Measurements from ENCODE around the gene ADGRD1.
A peak's percentile ranks its signal among the peaks of the same experiment; 100 is the strongest.
"Not testable (repeated sequence)": the region's sequence is repeated elsewhere in the genome, so short reads cannot be mapped to it uniquely, and the experiment has no call there.

ADGRD1 gene

GRCh38 chr12:131071234-131071820, 117.6 kb downstream of the ADGRD1 start:
- not testable (repeated sequence) for H3K9ac ChIP-seq (ENCODE audit: low read depth, low read length, poor library complexity); H3K36me3 ChIP-seq (replicated peaks in 1 of 2; ENCODE audit: control insufficient read depth in 2 of 2, insufficient read depth in 2 of 2, low read length in 2 of 2); H2BK5ac ChIP-seq (ENCODE audit: low read length); H2BK120ac ChIP-seq (ENCODE audit: low read depth, low read length); H3K9me3 ChIP-seq (replicated peaks in 1 of 2; ENCODE audit: control insufficient read depth in 2 of 2, insufficient read depth in 1 of 2, low read depth in 1 of 2, low read length in 2 of 2); H3K23ac ChIP-seq (ENCODE audit: low read depth, low read length, poor library complexity); H3K4ac ChIP-seq (ENCODE audit: low read length); H4K8ac ChIP-seq (ENCODE audit: low read depth, low read length); H3K14ac ChIP-seq (ENCODE audit: low read length); H3K79me1 ChIP-seq (ENCODE audit: low read depth, low read length); H3K4me1 ChIP-seq (ENCODE audit: control insufficient read depth in 2 of 2, insufficient read depth in 1 of 2, low read depth in 1 of 2, low read length in 2 of 2); H3K27ac ChIP-seq (replicated peaks; ENCODE audit: low read length); H2BK12ac ChIP-seq (ENCODE audit: low read length); H2AFZ ChIP-seq (ENCODE audit: low read length); H3K4me3 ChIP-seq (ENCODE audit: low read length in 2 of 2); H2BK15ac ChIP-seq (ENCODE audit: low read length); H2AK5ac ChIP-seq (ENCODE audit: low read depth, low read length); H3K27me3 ChIP-seq (ENCODE audit: control insufficient read depth in 3 of 3, insufficient read depth in 3 of 3, low read depth in 1 of 3, low read length in 3 of 3); H3K4me2 ChIP-seq (ENCODE audit: insufficient read depth, low read length, poor library complexity, severe bottlenecking); DNase-seq (ENCODE audit: low spot score); H4K91ac ChIP-seq (ENCODE audit: low read depth, low read length, poor library complexity)
- no CpG with 5 or more reads among the region's 12 CpGs for WGBS, 2 donors (ENCODE audit: extremely low coverage in 2 of 2, insufficient read length in 2 of 2, insufficient replicate concordance in 1 of 2)
- H3K18ac ChIP-seq (ENCODE audit: low read length) = peak overlapping the region; percentile 8

- not testable (repeated sequence) for H2BK120ac ChIP-seq (ENCODE audit: low read depth, low read length); H3K4me2 ChIP-seq (ENCODE audit: insufficient read depth, low read length, poor library complexity, severe bottlenecking); H3K9ac ChIP-seq (ENCODE audit: low read depth, low read length, poor library complexity); H2BK5ac ChIP-seq (ENCODE audit: low read length); H4K8ac ChIP-seq (ENCODE audit: low read depth, low read length); DNase-seq (ENCODE audit: low spot score); H3K9me3 ChIP-seq (replicated peaks in 1 of 2; ENCODE audit: control insufficient read depth in 2 of 2, insufficient read depth in 1 of 2, low read depth in 1 of 2, low read length in 2 of 2); H2BK15ac ChIP-seq (ENCODE audit: low read length); H3K36me3 ChIP-seq (replicated peaks in 1 of 2; ENCODE audit: control insufficient read depth in 2 of 2, insufficient read depth in 2 of 2, low read length in 2 of 2); H2BK12ac ChIP-seq (ENCODE audit: low read length); H3K18ac ChIP-seq (ENCODE audit: low read length); H4K91ac ChIP-seq (ENCODE audit: low read depth, low read length, poor library complexity); H3K27ac ChIP-seq (replicated peaks; ENCODE audit: low read length); H3K4ac ChIP-seq (ENCODE audit: low read length); H3K4me3 ChIP-seq (ENCODE audit: low read length in 2 of 2); H3K4me1 ChIP-seq (ENCODE audit: control insufficient read depth in 2 of 2, insufficient read depth in 1 of 2, low read depth in 1 of 2, low read length in 2 of 2); H3K14ac ChIP-seq (ENCODE audit: low read length); H3K79me1 ChIP-seq (ENCODE audit: low read depth, low read length); H3K27me3 ChIP-seq (ENCODE audit: control insufficient read depth in 3 of 3, insufficient read depth in 3 of 3, low read depth in 1 of 3, low read length in 3 of 3); H2AK5ac ChIP-seq (ENCODE audit: low read depth, low read length); H3K23ac ChIP-seq (ENCODE audit: low read depth, low read length, poor library complexity); H2AFZ ChIP-seq (ENCODE audit: low read length)
- WGBS, 2 donors (ENCODE audit: extremely low coverage in 2 of 2, insufficient read length in 2 of 2, insufficient replicate concordance in 1 of 2) = no CpG with 5 or more reads among the region's 12 CpGs
Measured at GRCh38 chr12:131071950-131072349, 118.2 kb downstream of the ADGRD1 start.

DNA sequence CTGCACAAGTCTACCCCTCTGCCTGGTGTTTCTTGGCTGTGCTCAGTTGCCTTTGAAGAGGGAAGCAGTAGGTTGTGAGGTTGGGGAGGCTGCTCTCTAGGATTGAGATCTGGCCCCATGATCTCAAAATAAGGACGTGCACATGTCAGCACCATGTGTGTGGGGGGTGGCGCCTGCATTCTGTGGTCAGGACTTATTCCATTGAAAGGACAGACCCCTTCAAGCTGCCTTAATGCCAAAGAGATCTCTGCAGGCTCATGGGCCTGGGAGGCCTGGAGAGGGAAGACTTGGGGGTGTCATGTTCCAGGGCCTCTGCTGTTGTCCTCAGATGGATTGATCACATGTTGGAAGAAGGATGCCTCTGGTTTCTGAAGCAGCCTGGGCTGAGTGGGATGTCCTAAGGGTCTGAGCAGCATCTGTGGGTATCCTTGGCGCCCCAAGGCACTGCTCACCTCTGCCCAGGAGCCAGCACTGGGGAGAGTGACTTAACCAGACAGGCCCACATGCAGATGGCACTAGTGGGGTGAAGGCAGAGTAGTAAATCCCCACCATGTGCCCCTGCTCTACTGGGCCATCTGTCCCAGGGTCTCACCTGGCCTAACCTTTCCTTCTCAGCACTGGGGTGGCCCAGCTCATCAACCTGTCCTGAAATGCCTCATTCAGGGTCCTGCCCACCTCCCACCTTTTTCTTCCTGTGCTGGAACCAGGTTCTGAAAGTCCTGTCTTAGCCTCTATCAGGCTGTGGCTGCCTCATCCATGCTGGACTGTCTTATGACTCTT, 118.9 kb downstream of the ADGRD1 start:
- WGBS, 2 donors (ENCODE audit: extremely low coverage in 2 of 2, insufficient read length in 2 of 2, insufficient replicate concordance in 1 of 2) = no CpG with 5 or more reads among the region's 3 CpGs
- Histone ChIP-seq H3K27me3 (ENCODE audit: control insufficient read depth in 3 of 3, insufficient read depth in 3 of 3, low read depth in 1 of 3, low read length in 3 of 3) (no peaks in the 10 kb centered on the region), H3K9ac (ENCODE audit: low read depth, low read length, poor library complexity) (no peak overlapping the region), H3K27ac (replicated peaks; ENCODE audit: low read length) (no peak overlapping the region), H3K36me3 (replicated peaks in 1 of 2; ENCODE audit: control insufficient read depth in 2 of 2, insufficient read depth in 2 of 2, low read length in 2 of 2) (no peaks in the 10 kb centered on the region), H3K4ac (ENCODE audit: low read length) (no peak overlapping the region), H3K18ac (ENCODE audit: low read length) (peak overlapping the region; percentile 33), H3K79me1 (ENCODE audit: low read depth, low read length) (no peaks in the 10 kb centered on the region), H3K23ac (ENCODE audit: low read depth, low read length, poor library complexity) (no peak overlapping the region), H4K91ac (ENCODE audit: low read depth, low read length, poor library complexity) (no peak overlapping the region), H2BK120ac (ENCODE audit: low read depth, low read length) (no peak overlapping the region), H2BK12ac (ENCODE audit: low read length) (no peak overlapping the region), H2BK5ac (ENCODE audit: low read length) (no peak overlapping the region), H3K14ac (ENCODE audit: low read length) (no peak overlapping the region), H3K4me2 (ENCODE audit: insufficient read depth, low read length, poor library complexity, severe bottlenecking) (no peak overlapping the region), H4K8ac (ENCODE audit: low read depth, low read length) (no peak overlapping the region), H3K4me3 (ENCODE audit: low read length in 2 of 2) (no peak overlapping the region), H2AK5ac (ENCODE audit: low read depth, low read length) (peak overlapping the region; percentile 24), H2BK15ac (ENCODE audit: low read length) (no peak overlapping the region), H3K4me1 (ENCODE audit: control insufficient read depth in 2 of 2, insufficient read depth in 1 of 2, low read depth in 1 of 2, low read length in 2 of 2) (peaks cover 0 to 2% of the 10 kb centered on the region in 2 donors), H3K9me3 (replicated peaks in 1 of 2; ENCODE audit: control insufficient read depth in 2 of 2, insufficient read depth in 1 of 2, low read depth in 1 of 2, low read length in 2 of 2) (no peaks in the 10 kb centered on the region), H2AFZ (ENCODE audit: low read length) (no peak overlapping the region)
- DNase-seq (ENCODE audit: low spot score) = no peak

GRCh38 chr12:131074221-131075083, 120.7 kb downstream of the ADGRD1 start:
- Histone ChIP-seq H4K91ac (ENCODE audit: low read depth, low read length, poor library complexity) (no peak overlapping the region), H3K27me3 (ENCODE audit: control insufficient read depth in 3 of 3, insufficient read depth in 3 of 3, low read depth in 1 of 3, low read length in 3 of 3) (peaks cover 0 to 7% (median 0%) of the 10 kb centered on the region in 3 experiments), H3K36me3 (replicated peaks in 1 of 2; ENCODE audit: control insufficient read depth in 2 of 2, insufficient read depth in 2 of 2, low read length in 2 of 2) (no peaks in the 10 kb centered on the region), H2BK12ac (ENCODE audit: low read length) (no peak overlapping the region), H2BK15ac (ENCODE audit: low read length) (no peak overlapping the region), H3K4ac (ENCODE audit: low read length) (no peak overlapping the region), H4K8ac (ENCODE audit: low read depth, low read length) (no peak overlapping the region), H3K27ac (replicated peaks; ENCODE audit: low read length) (no peak overlapping the region), H3K9me3 (replicated peaks in 1 of 2; ENCODE audit: control insufficient read depth in 2 of 2, insufficient read depth in 1 of 2, low read depth in 1 of 2, low read length in 2 of 2) (no peaks in the 10 kb centered on the region), H3K79me1 (ENCODE audit: low read depth, low read length) (no peaks in the 10 kb centered on the region), H2BK120ac (ENCODE audit: low read depth, low read length) (no peak overlapping the region), H3K4me3 (ENCODE audit: low read length in 2 of 2) (no peak overlapping the region), H3K4me1 (ENCODE audit: control insufficient read depth in 2 of 2, insufficient read depth in 1 of 2, low read depth in 1 of 2, low read length in 2 of 2) (peaks cover 0 to 2% of the 10 kb centered on the region in 2 donors), H3K9ac (ENCODE audit: low read depth, low read length, poor library complexity) (no peak overlapping the region), H3K23ac (ENCODE audit: low read depth, low read length, poor library complexity) (no peak overlapping the region), H3K14ac (ENCODE audit: low read length) (no peak overlapping the region), H3K4me2 (ENCODE audit: insufficient read depth, low read length, poor library complexity, severe bottlenecking) (no peak overlapping the region), H2BK5ac (ENCODE audit: low read length) (no peak overlapping the region), H2AFZ (ENCODE audit: low read length) (no peak overlapping the region), H2AK5ac (ENCODE audit: low read depth, low read length) (no peak overlapping the region), H3K18ac (ENCODE audit: low read length) (no peak overlapping the region)
- no peak for DNase-seq (ENCODE audit: low spot score)
- WGBS, 2 donors (ENCODE audit: extremely low coverage in 2 of 2, insufficient read length in 2 of 2, insufficient replicate concordance in 1 of 2) = no CpG with 5 or more reads among the region's 18 CpGs

All from neuronal stem cell (in vitro differentiated cells).